Aorta (tissue), 5 donors: ENCODE measurements around the gene DPP10. TPM values are rescaled to one million over a fixed set of nuclear protein-coding genes. Genes with fewer than 3 reads are reported as not detected.

ENCODE experiments used
- ATAC-seq: fragments of 200-7000 bp; cut with Tn5 transposase; one replicate; pipeline ENCODE4 v1.9.1; 2022; ENCODE audit warnings: moderate library complexity; ENCODE audit not compliant: low FRiP score
- DNase-seq, 2 donors: peaks; one replicate each; pipeline ENCODE4 v3.0.0-alpha.2; 2020
- H3K27ac ChIP-seq, 2 donors: one replicate each; pipeline ENCODE4 v1.5.1; 2013; ENCODE audit warnings: low read length in 2 of 2, mild to moderate bottlenecking in 2 of 2, moderate library complexity in 2 of 2, control low read depth in 1 of 2, inconsistent platforms in 1 of 2, low read depth in 1 of 2
- H3K27me3 ChIP-seq, 2 donors: one replicate each; pipeline ENCODE4 v1.6.1; 2013; ENCODE audit warnings: control low read depth in 1 of 2, low read length in 1 of 2, mild to moderate bottlenecking in 1 of 2, moderate library complexity in 1 of 2; ENCODE audit not compliant: insufficient read depth in 2 of 2, control insufficient read depth in 1 of 2
- H3K36me3 ChIP-seq, 2 donors: one replicate each; pipeline ENCODE4 v1.6.1; 2013; ENCODE audit warnings: control low read depth in 1 of 2, low read length in 1 of 2, mild to moderate bottlenecking in 1 of 2; ENCODE audit not compliant: insufficient read depth in 2 of 2, control insufficient read depth in 1 of 2
- H3K4me1 ChIP-seq, 2 donors: one replicate each; pipeline ENCODE4 v1.6.1; 2013; ENCODE audit warnings: low read length in 2 of 2, control low read depth in 1 of 2, mild to moderate bottlenecking in 1 of 2, moderate library complexity in 1 of 2; ENCODE audit not compliant: insufficient read depth in 2 of 2, control insufficient read depth in 1 of 2
- H3K4me3 ChIP-seq, 2 donors: one replicate each; pipeline ENCODE4 v1.5.1; 2013; ENCODE audit warnings: low read length in 2 of 2, control low read depth in 1 of 2, mild to moderate bottlenecking in 1 of 2
- H3K9me3 ChIP-seq: one replicate; pipeline ENCODE4 v1.6.1; 2013; ENCODE audit warnings: mild to moderate bottlenecking, low read length; ENCODE audit not compliant: control insufficient read depth
- WGBS, 2 donors: extraction: QIAGEN DNeasy Blood & Tissue Kit; methylation state at CpG; one replicate each; pipeline ENCODE4 v1.1.7; 2013; 5-methylcytosine and 5-hydroxymethylcytosine counted together
- intact Hi-C, 2 donors: fragments of 100-400 bp; cut with DNase I; formaldehyde crosslinking; loops; one replicate each; pipeline versions ENCODE4 v1.14.2 to v1.15.0; 2022
- polyA plus RNA-seq, 2 donors: library from polyadenylated mRNA; stranded (reverse); fragments of 200-250 nt; gene quantifications; one replicate each; pipeline ENCODE4 v1.2.3, GENCODE V29; 2013
- total RNA-seq, 2 donors: library from RNA; stranded (reverse); fragmentation: NEBNext Ultra II Directional; extraction: Animal tissue kit (Norgen Biotek cat#: 25700); gene quantifications; one replicate each; pipeline ENCODE4 v1.2.1, GENCODE V29; 2021
- donor health status: healthy with polysubstance abuse.
- donor health status: Bipolar disorder and iron deficiency.
- donor health status: DM: no; HTN: no; CAD: no.
- donor health status: DM: no; HTN: no; CAD: no.
- donor health status: DM: yes; HTN: yes; CAD: no.

The DPP10 gene
- total and polyA plus RNA-seq, 4 donors = 0.13 TPM; not detected in 3

GRCh38 chr2:114699423-114699944 lies 257.0 kb downstream of the DPP10 start:
- intact Hi-C loops = no loop called here
- Histone ChIP-seq H3K27me3 (no peaks in the 10 kb centered on the region), H3K4me3 (no peak overlapping the region), H3K9me3 (peaks cover 2% of the 10 kb centered on the region), H3K27ac (no peak overlapping the region), H3K4me1 (no peaks in the 10 kb centered on the region), H3K36me3 (no peaks in the 10 kb centered on the region)
- DNase-seq = no peak
- WGBS, 2 donors = 42 to 72% methylated on average over 2 of the region's 2 CpGs
- no peak for ATAC-seq

DNA sequence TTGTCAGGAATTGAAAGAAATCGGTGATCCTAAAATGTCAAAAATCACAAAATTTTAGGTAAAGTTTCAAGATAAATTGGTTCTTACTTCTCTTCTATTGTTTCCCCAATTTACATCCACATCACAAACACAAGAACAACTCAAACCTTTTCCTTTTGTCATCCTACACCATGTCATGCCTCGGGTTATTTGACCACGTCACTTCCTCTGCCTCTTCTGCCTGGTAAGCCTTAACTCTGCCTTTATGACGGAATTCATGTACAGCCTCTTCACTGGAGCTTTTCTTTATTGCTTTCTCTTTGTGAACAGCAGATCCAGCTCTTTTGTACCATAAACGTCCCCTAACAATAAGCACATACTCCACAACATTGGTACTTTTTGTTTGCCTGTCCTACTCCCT lies 258.0 kb downstream of the DPP10 start:
- H3K9me3 ChIP-seq = peaks cover 2% of the 10 kb centered on the region
- no peak for DNase-seq

GRCh38 chr2:114709936-114710850 lies 267.8 kb downstream of the DPP10 start:
- 66% methylated on average over 4 of the region's 4 CpGs for WGBS, 2 donors
- DNase-seq = no peak
- peaks cover 0 to 4% of the 10 kb centered on the region in 2 donors for H3K27me3 ChIP-seq

More for the DNA sequence above, 258.0 kb downstream of the DPP10 start:
- Histone ChIP-seq H3K4me1 (no peaks in the 10 kb centered on the region), H3K27me3 (no peaks in the 10 kb centered on the region), H3K27ac (no peak overlapping the region), H3K4me3 (no peak overlapping the region), H3K36me3 (no peaks in the 10 kb centered on the region)
- no peak for ATAC-seq
- 65 to 67% methylated on average over 5 of the region's 5 CpGs for WGBS, 2 donors
- intact Hi-C loops = no loop called here

GRCh38 chr2:114714313-114714712 lies 271.9 kb downstream of the DPP10 start:
- no peak for ATAC-seq
- H3K27ac ChIP-seq = no peak overlapping the region
- no peak for DNase-seq
- no peak overlapping the region for H3K4me3 ChIP-seq
- WGBS, 2 donors = 7% methylated on average over 1 of the region's 1 CpG
- H3K27me3 ChIP-seq = peaks cover 0 to 1% of the 10 kb centered on the region in 2 donors
- intact Hi-C loops = no loop called here
- H3K36me3 ChIP-seq = no peaks in the 10 kb centered on the region
- no peaks in the 10 kb centered on the region for H3K9me3 ChIP-seq
- no peaks in the 10 kb centered on the region for H3K4me1 ChIP-seq

More at GRCh38 chr2:114709936-114710850, 267.8 kb downstream of the DPP10 start:
- Histone ChIP-seq H3K27ac (no peak overlapping the region), H3K36me3 (no peaks in the 10 kb centered on the region), H3K4me3 (no peak overlapping the region), H3K9me3 (peaks cover 1% of the 10 kb centered on the region), H3K4me1 (no peaks in the 10 kb centered on the region)
- intact Hi-C loops = no loop called here
- no peak for ATAC-seq

DNA sequence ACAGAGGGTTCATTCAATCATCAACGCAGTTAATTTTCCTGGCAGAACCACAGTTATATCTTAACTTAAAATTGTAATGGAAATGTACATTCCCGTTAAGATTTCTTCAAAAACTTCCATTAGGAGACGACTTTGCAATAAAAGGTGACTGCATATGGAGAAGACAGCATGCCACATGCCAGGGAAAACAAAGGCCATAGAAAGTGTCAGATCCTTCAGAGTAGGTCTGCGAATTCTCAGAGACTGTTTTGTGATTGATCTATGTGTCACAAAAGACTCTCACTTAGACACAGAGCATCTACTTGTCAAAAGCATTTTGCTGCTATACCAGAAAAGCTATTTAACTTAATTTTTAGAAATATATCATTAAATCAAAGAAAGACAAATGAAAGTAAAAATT lies 274.6 kb downstream of the DPP10 start:
- no peaks in the 10 kb centered on the region for H3K4me1 ChIP-seq
- no peaks in the 10 kb centered on the region for H3K9me3 ChIP-seq
- ATAC-seq (no peak), DNase-seq (no peak)
- no peaks in the 10 kb centered on the region for H3K36me3 ChIP-seq
- intact Hi-C loops = no loop called here
- no peak overlapping the region for H3K4me3 ChIP-seq
- no peaks in the 10 kb centered on the region for H3K27me3 ChIP-seq
- no peak overlapping the region for H3K27ac ChIP-seq
- WGBS, 2 donors = 28 to 36% methylated on average over 4 of the region's 4 CpGs

DNA sequence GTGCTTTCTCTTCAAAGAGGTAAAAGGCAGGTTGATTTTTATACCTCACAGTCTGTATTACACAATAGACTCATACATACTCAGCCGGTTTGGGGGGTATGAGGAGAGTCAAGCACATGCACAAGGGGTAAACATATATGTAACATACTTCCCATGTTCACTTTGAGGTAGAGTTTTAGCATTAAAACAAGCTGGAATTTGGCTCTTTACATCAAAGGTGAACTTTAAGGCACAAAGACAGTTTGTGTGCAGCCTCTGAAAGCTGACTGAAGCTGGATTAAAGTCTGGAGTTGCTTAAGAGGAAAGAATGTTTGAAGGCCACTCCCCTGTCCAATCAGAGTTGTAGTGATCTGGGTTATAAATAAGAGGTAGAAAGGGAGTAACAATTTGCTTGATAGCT lies 282.0 kb downstream of the DPP10 start:
- ATAC-seq (no peak), DNase-seq (no peak)
- Histone ChIP-seq H3K27me3 (no peaks in the 10 kb centered on the region), H3K27ac (no peak overlapping the region), H3K4me1 (peaks cover 0 to 4% of the 10 kb centered on the region in 2 donors), H3K9me3 (no peaks in the 10 kb centered on the region), H3K4me3 (no peak overlapping the region), H3K36me3 (no peaks in the 10 kb centered on the region)
- 71 to 72% methylated on average over 1 of the region's 1 CpG for WGBS, 2 donors
- intact Hi-C loops = no loop called here

DNA sequence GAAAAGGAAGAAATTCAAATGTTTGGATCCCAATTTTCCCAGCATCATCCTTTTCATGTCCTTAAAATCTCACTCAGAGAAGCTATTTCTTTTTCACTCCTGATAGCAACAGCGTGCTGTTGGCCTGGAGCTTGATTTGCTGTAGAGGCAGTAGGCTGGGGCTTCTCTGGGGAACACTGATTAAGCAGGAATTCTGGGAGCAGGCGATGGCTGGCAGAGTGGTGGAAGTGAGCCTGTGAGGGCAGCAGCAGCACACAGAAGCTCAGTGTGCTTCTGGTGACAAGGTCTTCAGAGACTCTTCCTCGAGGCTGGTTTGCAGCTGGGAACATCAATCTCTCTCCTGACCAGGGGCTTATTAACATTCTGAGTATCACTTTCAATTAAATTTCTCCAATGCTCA lies 284.6 kb downstream of the DPP10 start:
- DNase-seq = no peak
- intact Hi-C loops = no loop called here
- Histone ChIP-seq H3K4me3 (no peak overlapping the region), H3K4me1 (peaks cover 0 to 4% of the 10 kb centered on the region in 2 donors), H3K27me3 (no peaks in the 10 kb centered on the region), H3K27ac (no peak overlapping the region), H3K36me3 (no peaks in the 10 kb centered on the region), H3K9me3 (peaks cover 2% of the 10 kb centered on the region)
- no peak for ATAC-seq
- 18 to 22% methylated on average over 3 of the region's 3 CpGs for WGBS, 2 donors

GRCh38 chr2:114728372-114728771 lies 285.9 kb downstream of the DPP10 start:
- H3K36me3 ChIP-seq = no peaks in the 10 kb centered on the region
- WGBS, 2 donors = 58 to 68% methylated on average over 4 of the region's 4 CpGs
- H3K27ac ChIP-seq = no peak overlapping the region
- no peak for DNase-seq
- intact Hi-C loops = no loop called here
- H3K27me3 ChIP-seq = no peaks in the 10 kb centered on the region
- no peak overlapping the region for H3K4me3 ChIP-seq
- no peak for ATAC-seq
- peaks cover 2% of the 10 kb centered on the region for H3K9me3 ChIP-seq
- H3K4me1 ChIP-seq = peaks cover 0 to 4% of the 10 kb centered on the region in 2 donors

- DNase-seq (no peak), ATAC-seq (no peak)
- no peaks in the 10 kb centered on the region for H3K36me3 ChIP-seq
- H3K4me1 ChIP-seq = peaks cover 0 to 4% of the 10 kb centered on the region in 2 donors
- no peak overlapping the region for H3K27ac ChIP-seq
- no peaks in the 10 kb centered on the region for H3K27me3 ChIP-seq
- H3K4me3 ChIP-seq = no peak overlapping the region
- 17 to 25% methylated on average over 5 of the region's 5 CpGs for WGBS, 2 donors
- intact Hi-C loops = no loop called here
- peaks cover 2% of the 10 kb centered on the region for H3K9me3 ChIP-seq
Observed at GRCh38 chr2:114729026-114729425, 286.6 kb downstream of the DPP10 start.
